NB4 (cell line): ENCODE measurements around the gene LITAFD.

Experiments used
- DNase-seq: peaks from one replicate; pipeline ENCODE4 v3.0.0; 2010; ENCODE audit warnings: low read depth
- H3K4me3 ChIP-seq: one replicate; pipeline ENCODE4 v1.5.1; 2011; ENCODE audit warnings: mild to moderate bottlenecking, low read depth, low read length, moderate library complexity
- MYC ChIP-seq: IDR thresholded peaks from 2 replicates; pipeline ENCODE4 v1.6.1; 2011; ENCODE audit warnings: low read depth, low read length
- POLR2A ChIP-seq: IDR thresholded peaks from 2 replicates; pipeline ENCODE4 v1.6.1; 2011; ENCODE audit warnings: mild to moderate bottlenecking; ENCODE audit not compliant: insufficient read length; ENCODE audit errors: extremely low read depth
- TF ChIP-seq, protein P1 (sequence below): IDR thresholded peaks from one replicate; pipeline ENCODE4 v1.5.1; 2012; ENCODE audit warnings: low read depth, low read length
- TF ChIP-seq, protein P2 (sequence below): IDR thresholded peaks from 2 replicates; pipeline ENCODE4 v1.6.1; 2011; ENCODE audit warnings: low read depth, low read length

Gene LITAFD

GRCh38 chr16:8858994-8859912, 22.9 kb upstream of the LITAFD start:
- TF ChIP-seq, protein P1, sequence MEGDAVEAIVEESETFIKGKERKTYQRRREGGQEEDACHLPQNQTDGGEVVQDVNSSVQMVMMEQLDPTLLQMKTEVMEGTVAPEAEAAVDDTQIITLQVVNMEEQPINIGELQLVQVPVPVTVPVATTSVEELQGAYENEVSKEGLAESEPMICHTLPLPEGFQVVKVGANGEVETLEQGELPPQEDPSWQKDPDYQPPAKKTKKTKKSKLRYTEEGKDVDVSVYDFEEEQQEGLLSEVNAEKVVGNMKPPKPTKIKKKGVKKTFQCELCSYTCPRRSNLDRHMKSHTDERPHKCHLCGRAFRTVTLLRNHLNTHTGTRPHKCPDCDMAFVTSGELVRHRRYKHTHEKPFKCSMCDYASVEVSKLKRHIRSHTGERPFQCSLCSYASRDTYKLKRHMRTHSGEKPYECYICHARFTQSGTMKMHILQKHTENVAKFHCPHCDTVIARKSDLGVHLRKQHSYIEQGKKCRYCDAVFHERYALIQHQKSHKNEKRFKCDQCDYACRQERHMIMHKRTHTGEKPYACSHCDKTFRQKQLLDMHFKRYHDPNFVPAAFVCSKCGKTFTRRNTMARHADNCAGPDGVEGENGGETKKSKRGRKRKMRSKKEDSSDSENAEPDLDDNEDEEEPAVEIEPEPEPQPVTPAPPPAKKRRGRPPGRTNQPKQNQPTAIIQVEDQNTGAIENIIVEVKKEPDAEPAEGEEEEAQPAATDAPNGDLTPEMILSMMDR: no peak
- TF ChIP-seq MYC: no peak
- TF ChIP-seq POLR2A: no peak
- TF ChIP-seq, protein P2, sequence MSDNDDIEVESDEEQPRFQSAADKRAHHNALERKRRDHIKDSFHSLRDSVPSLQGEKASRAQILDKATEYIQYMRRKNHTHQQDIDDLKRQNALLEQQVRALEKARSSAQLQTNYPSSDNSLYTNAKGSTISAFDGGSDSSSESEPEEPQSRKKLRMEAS: no peak
- DNase-seq: no peak
- H3K4me3 ChIP-seq: no peak overlapping the region

GRCh38 chr16:8859913-8860881, 22.0 kb upstream of the LITAFD start:
- TF ChIP-seq POLR2A: no peak
- TF ChIP-seq MYC: no peak
- TF ChIP-seq, protein P2: no peak
- TF ChIP-seq, protein P1: no peak
- no peak overlapping the region for H3K4me3 ChIP-seq
- DNase-seq: no peak

GRCh38 chr16:8861563-8862308, 20.4 kb upstream of the LITAFD start:
- TF ChIP-seq, protein P1: no peak
- TF ChIP-seq MYC: no peak
- TF ChIP-seq, protein P2: no peak
- no peak overlapping the region for H3K4me3 ChIP-seq
- DNase-seq: no peak

GRCh38 chr16:8862309-8863130, 19.6 kb upstream of the LITAFD start:
- H3K4me3 ChIP-seq: no peak overlapping the region
- no peak for DNase-seq
- TF ChIP-seq, protein P2: no peak
- TF ChIP-seq, protein P1: no peak
